GM12878 (cell line): ENCODE data around the gene DNAJA1. TPM values are rescaled to one million over a fixed set of nuclear protein-coding genes. Genes with fewer than 3 reads are reported as not detected.

Experiments
- ATAC-seq: fragments of 200-7000 bp; cut with Tn5 transposase; 3 replicates; pipeline ENCODE4 v1.9.1; 2020; ENCODE audit warnings: mild to moderate bottlenecking, moderate library complexity
- BruUV-seq: library from RNA; stranded (reverse); fragments of 400-500 nt; replicated peaks from 2 replicates; lab custom pipeline; 2021; lab: Mats Ljungman, UMichigan
- CTCF ChIA-PET: fragments of 300-600 bp; sonication (Branson Sonifier 250); formaldehyde crosslinking; extraction: SDS; loops from one replicate; lab custom pipeline; 2021; ENCODE audit warnings: inconsistent platforms; lab: Yijun Ruan, JAX
- POLR2A ChIA-PET: fragments of 350-600 bp; formaldehyde crosslinking; extraction: SDS; loops from one replicate; lab custom pipeline; 2021; ENCODE audit warnings: inconsistent platforms; lab: Charles Lee
- RAD21 ChIA-PET: fragments of 300-600 bp; sonication (Branson Sonifier 250); formaldehyde crosslinking; loops from one replicate; lab custom pipeline; 2023; ENCODE audit warnings: antibody characterized with exemption; ENCODE audit not compliant: unreplicated experiment; lab: Charles Lee
- SMC1A ChIA-PET: fragments of 300-600 bp; sonication (Branson Sonifier 250); formaldehyde crosslinking; loops from one replicate; lab custom pipeline; 2023; ENCODE audit not compliant: unreplicated experiment, uncharacterized antibody; lab: Charles Lee
- DNase-seq: peaks from one replicate; pipeline ENCODE4 v3.0.0-alpha.2; 2011; ENCODE audit warnings: low read depth, low spot score
- FAIRE-seq: peaks from 3 replicates; lab custom pipeline; 2011; peaks lifted over from hg19 to GRCh38; lab: Jason Lieb, UNC
- H2AFZ ChIP-seq: 2 replicates; pipeline ENCODE4 v1.6.0; 2011; ENCODE audit warnings: low read depth, low read length, control low read depth; ENCODE audit not compliant: control insufficient read depth
- H3K27ac ChIP-seq: 2 replicates; pipeline ENCODE4 v1.5.1; 2011; ENCODE audit warnings: control low read depth; ENCODE audit not compliant: control insufficient read depth, insufficient read depth
- H3K27me3 ChIP-seq, 2 experiments: replicated peaks in 1 of 2; 2 replicates each; pipeline versions ENCODE4 v1.6.0 to v1.6.1; 2011; ENCODE audit warnings: low read length in 1 of 2; ENCODE audit not compliant: control insufficient read depth in 2 of 2, insufficient read depth in 2 of 2
- H3K36me3 ChIP-seq, 2 experiments: 2 replicates each; pipeline ENCODE4 v1.5.1; 2011; ENCODE audit warnings: low read length in 1 of 2; ENCODE audit not compliant: control insufficient read depth in 2 of 2, insufficient read depth in 2 of 2
- H3K4me1 ChIP-seq: 2 replicates; pipeline ENCODE4 v1.6.1; 2011; ENCODE audit warnings: mild to moderate bottlenecking, low read length, moderate library complexity, mixed read lengths; ENCODE audit not compliant: control insufficient read depth, insufficient read depth
- H3K4me2 ChIP-seq: 2 replicates; pipeline ENCODE4 v1.6.0; 2011; ENCODE audit warnings: control low read depth; ENCODE audit not compliant: control insufficient read depth, insufficient read depth
- H3K4me3 ChIP-seq: fragments of 200-600 bp; sonication (generic); 2 replicates; pipeline ENCODE4 v1.5.1; 2016
- H3K79me2 ChIP-seq: 2 replicates; pipeline ENCODE4 v1.6.0; 2011; ENCODE audit warnings: low read length; ENCODE audit not compliant: control insufficient read depth, insufficient read depth
- H3K9ac ChIP-seq: 2 replicates; pipeline ENCODE4 v1.8.0; 2011; ENCODE audit warnings: low read length, control low read depth, mixed read lengths; ENCODE audit not compliant: control insufficient read depth, insufficient read depth
- H3K9me3 ChIP-seq: replicated peaks from 3 replicates; pipeline ENCODE4 v1.5.1; 2011; ENCODE audit warnings: mild to moderate bottlenecking, low read length; ENCODE audit not compliant: control insufficient read depth, insufficient read depth
- H4K20me1 ChIP-seq: 2 replicates; pipeline ENCODE4 v1.6.0; 2011; ENCODE audit not compliant: control insufficient read depth, insufficient read depth
- BHLHE40 ChIP-seq, 2 experiments: fragments of 450-650 bp in 1 of 2; IDR thresholded peaks; 2 replicates each; pipeline ENCODE4 v1.6.1; 2011 to 2017; ENCODE audit warnings: low read depth in 2 of 2, borderline replicate concordance in 1 of 2, improper control_type of control experiment in 1 of 2, low read length in 1 of 2, mild to moderate bottlenecking in 1 of 2
- EZH2 ChIP-seq: IDR thresholded peaks from 2 replicates; pipeline ENCODE4 v1.6.1; 2012; ENCODE audit warnings: low read depth, mild to moderate bottlenecking, control low read depth, inconsistent platforms, low read length, borderline replicate concordance; ENCODE audit not compliant: control insufficient read depth
- PAX8 ChIP-seq: fragments of 450-650 bp; IDR thresholded peaks from 2 replicates; pipeline ENCODE4 v1.6.1; 2017; ENCODE audit warnings: mild to moderate bottlenecking, moderate library complexity
- SREBF2 ChIP-seq: IDR thresholded peaks from 2 replicates; pipeline ENCODE4 v1.6.1; 2012; ENCODE audit warnings: mild to moderate bottlenecking, low read length
- STAT1 ChIP-seq: fragments of 450-650 bp; conservative IDR thresholded peaks from 2 replicates; pipeline ENCODE4 v1.6.1; 2014; ENCODE audit warnings: antibody characterized with exemption, mild to moderate bottlenecking
- SUPT20H ChIP-seq: IDR thresholded peaks from 2 replicates; pipeline ENCODE4 v1.6.1; 2011; ENCODE audit warnings: low read depth, mild to moderate bottlenecking, low read length, moderate library complexity, borderline replicate concordance; ENCODE audit not compliant: control insufficient read depth
- TCF12 ChIP-seq: IDR thresholded peaks from 2 replicates; pipeline ENCODE4 v1.6.1; 2011; ENCODE audit warnings: low read depth, mild to moderate bottlenecking, low read length
- YY1 ChIP-seq: IDR thresholded peaks from 2 replicates; pipeline ENCODE4 v1.6.1; 2011; ENCODE audit warnings: low read depth, mild to moderate bottlenecking, low read length
- WGBS: methylation state at CpG from one replicate; pipeline ENCODE4 v1.1.6; 2016; ENCODE audit warnings: low lambda C conversion rate; ENCODE audit not compliant: insufficient replicate concordance, insufficient coverage; ENCODE audit errors: missing lambda C conversion rate; 5-methylcytosine and 5-hydroxymethylcytosine counted together
- in situ Hi-C: fragments of 300-500 bp; cut with MboI; formaldehyde crosslinking; loops from 9 replicates; pipeline ENCODE4 v1.14.3; 2018; ENCODE audit warnings: mixed read lengths
- intact Hi-C: fragments of 100-400 bp; cut with micrococcal nuclease; formaldehyde crosslinking; loops from one replicate; pipeline ENCODE4 v1.14.2; 2022; ENCODE audit not compliant: unreplicated experiment
- polyA plus RNA-seq, 11 experiments: library from polyadenylated mRNA; depleted of rRNA in 4 of 11; unstranded in 6 of 11; stranded (reverse) in 5 of 11; fragments of >200 nt; fragmentation: Nextera tagmentation in 4 of 11; fragmentation: Illumina TruSeq in 1 of 11; extraction: Ambion mirVana in 4 of 11; extraction: Trizol in 1 of 11; gene quantifications; 1 replicate in 1 of 11; 2 replicates in 10 of 11; pipeline versions ENCODE4 v1.2.1 to v1.2.3, GENCODE V29; 2011 to 2016; ENCODE audit warnings: inconsistent platforms in 2 of 11, missing spikeins in 2 of 11, low read depth in 1 of 11
- total RNA-seq, 4 experiments: library from RNA; depleted of rRNA in 3 of 4; stranded (reverse); fragments of >200 nt in 3 of 4; fragmentation: Illumina TruSeq in 1 of 4; extraction: Trizol in 1 of 4; gene quantifications; 2 replicates each; pipeline versions ENCODE4 v1.2.1 to v1.2.3, GENCODE V29; 2013 to 2021
- TF ChIP-seq, protein P1 (sequence below): fragments of 450-650 bp; IDR thresholded peaks from 2 replicates; pipeline ENCODE4 v1.6.1; 2017; ENCODE audit warnings: mild to moderate bottlenecking, moderate library complexity
- TF ChIP-seq, protein P2 (sequence below): fragments of 450-650 bp; IDR thresholded peaks from 2 replicates; pipeline ENCODE4 v1.6.1; 2017; ENCODE audit warnings: low read depth, mild to moderate bottlenecking, moderate library complexity

The DNAJA1 gene
- total and polyA plus RNA-seq, 10 of the 15 experiments (the other 5 are each of a cell fraction or from before 2014, with no cell fraction given): 69.7 to 206 (median 146) TPM

DNA sequence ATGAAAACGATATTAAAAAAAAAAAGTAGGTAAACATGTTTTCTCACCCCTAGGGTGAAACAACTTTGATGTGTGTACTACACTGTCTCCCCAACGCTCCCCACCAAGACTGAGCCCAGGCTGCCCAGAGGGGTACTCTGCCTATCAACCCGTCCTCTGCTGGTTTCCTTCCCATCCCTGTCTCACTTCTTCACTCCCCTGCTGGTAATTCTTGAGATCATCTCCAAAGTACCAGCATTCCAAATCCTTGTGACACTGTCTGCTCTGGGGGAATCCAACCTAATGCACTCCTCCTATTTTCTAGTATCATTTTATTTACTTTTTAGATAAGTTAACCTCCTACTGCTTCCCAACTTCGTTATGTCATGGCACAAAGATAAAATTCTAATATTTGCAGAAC is 17.3 kb upstream of the DNAJA1 start:
- Histone ChIP-seq H3K4me3 (no peak overlapping the region), H3K9me3 (no peaks in the 10 kb centered on the region), H3K9ac (no peak overlapping the region), H3K4me1 (no peaks in the 10 kb centered on the region), H3K4me2 (no peak overlapping the region), H3K79me2 (no peaks in the 10 kb centered on the region), H4K20me1 (no peaks in the 10 kb centered on the region), H3K27ac (no peak overlapping the region), H3K36me3 (no peaks in the 10 kb centered on the region), H3K27me3 (no peaks in the 10 kb centered on the region), H2AFZ (no peak overlapping the region)
- POLR2A ChIA-PET: no interaction called here
- SMC1A ChIA-PET: no interaction called here
- intact Hi-C loops (no loop called here), in situ Hi-C loops (no loop called here)
- DNase-seq: no peak
- no peak for ATAC-seq
- CTCF ChIA-PET: no interaction called here
- FAIRE-seq: no peak
- BruUV-seq: no TSS peak
- RAD21 ChIA-PET: no interaction called here
- WGBS: 84% methylated on average over 4 of the region's 4 CpGs
- TF ChIP-seq TCF12 (no peak), SUPT20H (no peak), SREBF2 (no peak)
- TF ChIP-seq, all 136 proteins: peak for 0

DNA sequence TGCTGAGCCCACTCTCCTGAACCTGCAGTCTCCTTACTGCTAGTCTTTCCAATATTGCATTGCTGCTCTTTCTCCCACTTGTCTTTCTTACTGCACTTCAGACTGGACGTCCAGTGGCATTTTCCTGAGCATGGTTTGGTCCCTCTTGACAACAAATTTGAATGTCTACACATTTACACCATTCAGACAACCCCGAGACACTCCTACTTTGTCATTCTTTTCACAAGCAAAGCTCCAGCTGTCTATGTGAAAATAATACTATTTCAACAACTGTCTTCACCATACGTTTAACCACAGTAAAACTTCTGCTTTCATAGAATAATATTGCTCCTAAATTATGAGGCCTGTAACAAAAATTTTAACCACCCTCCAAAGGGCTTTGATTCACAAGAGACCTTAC is 13.2 kb upstream of the DNAJA1 start:
- Histone ChIP-seq H3K9ac (no peak overlapping the region), H3K27me3 (no peaks in the 10 kb centered on the region), H4K20me1 (no peaks in the 10 kb centered on the region), H3K9me3 (no peaks in the 10 kb centered on the region), H3K36me3 (no peaks in the 10 kb centered on the region), H3K4me3 (no peak overlapping the region), H3K4me2 (no peak overlapping the region), H3K27ac (no peak overlapping the region), H3K4me1 (no peaks in the 10 kb centered on the region), H3K79me2 (no peaks in the 10 kb centered on the region)
- RAD21 ChIA-PET: no interaction called here
- ATAC-seq: no peak
- DNase-seq: no peak
- in situ Hi-C loops (no loop called here), intact Hi-C loops (no loop called here)
- no peak for FAIRE-seq
- SMC1A ChIA-PET: interaction anchor here (1.4 to 1.9 kb wide), 2 partner anchors 11 to 16 kb away, joined by 4 to 5 read pairs; no protein-coding TSS in a partner anchor
- TF ChIP-seq, protein P1, sequence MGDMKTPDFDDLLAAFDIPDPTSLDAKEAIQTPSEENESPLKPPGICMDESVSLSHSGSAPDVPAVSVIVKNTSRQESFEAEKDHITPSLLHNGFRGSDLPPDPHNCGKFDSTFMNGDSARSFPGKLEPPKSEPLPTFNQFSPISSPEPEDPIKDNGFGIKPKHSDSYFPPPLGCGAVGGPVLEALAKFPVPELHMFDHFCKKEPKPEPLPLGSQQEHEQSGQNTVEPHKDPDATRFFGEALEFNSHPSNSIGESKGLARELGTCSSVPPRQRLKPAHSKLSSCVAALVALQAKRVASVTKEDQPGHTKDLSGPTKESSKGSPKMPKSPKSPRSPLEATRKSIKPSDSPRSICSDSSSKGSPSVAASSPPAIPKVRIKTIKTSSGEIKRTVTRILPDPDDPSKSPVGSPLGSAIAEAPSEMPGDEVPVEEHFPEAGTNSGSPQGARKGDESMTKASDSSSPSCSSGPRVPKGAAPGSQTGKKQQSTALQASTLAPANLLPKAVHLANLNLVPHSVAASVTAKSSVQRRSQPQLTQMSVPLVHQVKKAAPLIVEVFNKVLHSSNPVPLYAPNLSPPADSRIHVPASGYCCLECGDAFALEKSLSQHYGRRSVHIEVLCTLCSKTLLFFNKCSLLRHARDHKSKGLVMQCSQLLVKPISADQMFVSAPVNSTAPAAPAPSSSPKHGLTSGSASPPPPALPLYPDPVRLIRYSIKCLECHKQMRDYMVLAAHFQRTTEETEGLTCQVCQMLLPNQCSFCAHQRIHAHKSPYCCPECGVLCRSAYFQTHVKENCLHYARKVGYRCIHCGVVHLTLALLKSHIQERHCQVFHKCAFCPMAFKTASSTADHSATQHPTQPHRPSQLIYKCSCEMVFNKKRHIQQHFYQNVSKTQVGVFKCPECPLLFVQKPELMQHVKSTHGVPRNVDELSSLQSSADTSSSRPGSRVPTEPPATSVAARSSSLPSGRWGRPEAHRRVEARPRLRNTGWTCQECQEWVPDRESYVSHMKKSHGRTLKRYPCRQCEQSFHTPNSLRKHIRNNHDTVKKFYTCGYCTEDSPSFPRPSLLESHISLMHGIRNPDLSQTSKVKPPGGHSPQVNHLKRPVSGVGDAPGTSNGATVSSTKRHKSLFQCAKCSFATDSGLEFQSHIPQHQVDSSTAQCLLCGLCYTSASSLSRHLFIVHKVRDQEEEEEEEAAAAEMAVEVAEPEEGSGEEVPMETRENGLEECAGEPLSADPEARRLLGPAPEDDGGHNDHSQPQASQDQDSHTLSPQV: no peak
- TF ChIP-seq, protein P2, sequence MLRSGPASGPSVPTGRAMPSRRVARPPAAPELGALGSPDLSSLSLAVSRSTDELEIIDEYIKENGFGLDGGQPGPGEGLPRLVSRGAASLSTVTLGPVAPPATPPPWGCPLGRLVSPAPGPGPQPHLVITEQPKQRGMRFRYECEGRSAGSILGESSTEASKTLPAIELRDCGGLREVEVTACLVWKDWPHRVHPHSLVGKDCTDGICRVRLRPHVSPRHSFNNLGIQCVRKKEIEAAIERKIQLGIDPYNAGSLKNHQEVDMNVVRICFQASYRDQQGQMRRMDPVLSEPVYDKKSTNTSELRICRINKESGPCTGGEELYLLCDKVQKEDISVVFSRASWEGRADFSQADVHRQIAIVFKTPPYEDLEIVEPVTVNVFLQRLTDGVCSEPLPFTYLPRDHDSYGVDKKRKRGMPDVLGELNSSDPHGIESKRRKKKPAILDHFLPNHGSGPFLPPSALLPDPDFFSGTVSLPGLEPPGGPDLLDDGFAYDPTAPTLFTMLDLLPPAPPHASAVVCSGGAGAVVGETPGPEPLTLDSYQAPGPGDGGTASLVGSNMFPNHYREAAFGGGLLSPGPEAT: no peak
- no peak for TF ChIP-seq STAT1
- no peak for TF ChIP-seq BHLHE40 (IDR thresholded peaks at IDR 0.05; ENCODE audit: borderline replicate concordance in 1 of 2, low read depth in 2 of 2, low read length in 1 of 2)
- no peak for TF ChIP-seq EZH2
- TF ChIP-seq PAX8: no peak
- TF ChIP-seq YY1: no peak
- TF ChIP-seq, all 136 proteins: peak for 0
- CTCF ChIA-PET: interaction anchor here (1.1 kb wide), 1 partner anchor 12 kb away, joined by 3 read pairs; no protein-coding TSS in a partner anchor
- WGBS: 77% methylated on average over 3 of the region's 3 CpGs
- BruUV-seq: no TSS peak
- POLR2A ChIA-PET: interaction anchor here (1.3 to 1.5 kb wide), 2 partner anchors 11 to 14 kb away, joined by 4 to 5 read pairs; no protein-coding TSS in a partner anchor
- H2AFZ ChIP-seq: no peak overlapping the region
